Skin of body (tissue), 2 donors: ENCODE data around the gene DLX1. TPM values are rescaled to one million over a fixed set of nuclear protein-coding genes. Genes with fewer than 3 reads are reported as not detected.
"Not testable (repeated sequence)": the region's sequence is repeated elsewhere in the genome, so short reads cannot be mapped to it uniquely, and the experiment has no call there.

Experiments
- DNase-seq: peaks from one replicate; lab custom pipeline; 2025; lab: John Stamatoyannopoulos, UW
- total RNA-seq: library from RNA; depleted of rRNA; stranded (reverse); fragments of >200 nt; gene quantifications from one replicate; pipeline ENCODE4 v1.2.3, GENCODE V29; 2014

The DLX1 gene
- total RNA-seq, 1 donor from 2014 or later: 1.4 TPM

GRCh38 chr2:172109256-172109987 lies 24.1 kb downstream of the DLX1 start:
- DNase-seq: no peak

- DNase-seq: no peak
These were observed 24.9 kb downstream of the DLX1 start for GRCh38 chr2:172109988-172110811.

- peak; percentile 30 for DNase-seq
These were observed 28.3 kb downstream of the DLX1 start for GRCh38 chr2:172113617-172114016.

GRCh38 chr2:172114176-172114575 lies 28.9 kb downstream of the DLX1 start:
- DNase-seq: not testable (repeated sequence)

- DNase-seq: no peak
These were observed 29.3 kb downstream of the DLX1 start for GRCh38 chr2:172114579-172114978.

GRCh38 chr2:172116107-172116506 lies 30.8 kb downstream of the DLX1 start:
- no peak for DNase-seq

- no peak for DNase-seq
These were observed 33.8 kb downstream of the DLX1 start for GRCh38 chr2:172119089-172119488.

- no peak for DNase-seq
These were observed 34.8 kb downstream of the DLX1 start for GRCh38 chr2:172120118-172120517.

- DNase-seq: no peak
These were observed 43.2 kb downstream of the DLX1 start for GRCh38 chr2:172128484-172128883.

GRCh38 chr2:172129404-172129803 lies 44.1 kb downstream of the DLX1 start:
- no peak for DNase-seq

- DNase-seq: no peak
These were observed 46.6 kb downstream of the DLX1 start for GRCh38 chr2:172131713-172132555.

- no peak for DNase-seq
These were observed 49.0 kb downstream of the DLX1 start for GRCh38 chr2:172134270-172134669.

- no peak for DNase-seq
These were observed 50.1 kb downstream of the DLX1 start for GRCh38 chr2:172135446-172135845.

GRCh38 chr2:172137109-172137508 lies 51.8 kb downstream of the DLX1 start:
- no peak for DNase-seq

- no peak for DNase-seq
These were observed 52.6 kb downstream of the DLX1 start for GRCh38 chr2:172137943-172138342.

- not testable (repeated sequence) for DNase-seq
These were observed 53.4 kb downstream of the DLX1 start for GRCh38 chr2:172138727-172139126.

Other genes starting within 250 kb of the DLX1 start
- 25.2 TPM for gene SLC25A12, start 191.3 kb upstream of the DLX1 start, total RNA-seq
- 44.2 TPM for gene HAT1, start 163.0 kb upstream of the DLX1 start, total RNA-seq
- 12.7 TPM for gene METAP1D, start 85.6 kb upstream of the DLX1 start, total RNA-seq
- gene DLX2, start 17.4 kb downstream of the DLX1 start, total RNA-seq: 0.99 TPM